Measurements from ENCODE around the gene POU3F4.

The POU3F4 gene

DNA sequence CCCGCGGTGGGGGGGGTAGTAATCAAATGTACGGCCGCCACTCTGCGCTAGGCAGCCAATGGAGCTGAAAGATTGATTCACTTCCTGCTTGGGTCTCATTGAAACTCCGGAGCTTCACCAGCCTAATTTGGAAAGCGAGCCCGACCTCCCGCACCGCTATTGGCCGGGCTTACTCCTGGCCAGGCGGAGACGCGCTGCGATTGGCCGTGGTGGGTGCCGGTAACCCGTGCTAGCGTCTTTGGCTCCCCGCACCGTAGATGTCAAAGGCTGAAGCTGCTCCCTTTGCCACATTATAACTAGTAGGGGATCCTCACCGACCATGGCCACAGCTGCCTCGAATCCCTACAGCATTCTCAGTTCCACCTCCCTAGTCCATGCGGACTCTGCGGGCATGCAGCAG, at the start of gene POU3F4:
Gene POU3F4 (plus strand): TSS at position 285 of the 400 bp plus-strand sequence. CDS start 35 bp downstream, at position 320.
- no peak for DNase-seq

DNA sequence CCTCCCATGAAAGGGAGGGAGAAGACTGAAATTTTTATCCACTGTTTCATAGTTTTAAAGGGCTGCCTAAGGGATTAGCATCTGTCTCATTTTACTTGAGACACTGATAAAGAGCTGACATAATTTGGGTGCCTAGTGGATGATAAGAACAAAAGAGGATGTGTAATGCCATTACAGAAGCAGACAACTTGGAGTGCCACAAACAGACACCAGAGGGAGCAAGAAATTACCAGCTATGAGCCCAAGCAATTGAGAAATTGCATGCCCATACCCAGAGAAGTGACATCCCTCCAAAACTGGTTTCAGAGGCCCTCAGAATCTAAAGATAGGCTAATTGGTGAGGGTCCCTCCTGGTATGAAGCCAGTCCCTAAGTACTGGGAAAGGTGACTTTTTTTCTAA, 38.5 kb upstream of the POU3F4 start:
- peak in 1 of 2 donors; percentile 5 for DNase-seq

- no peak for DNase-seq
These were observed 12.2 kb upstream of the POU3F4 start for GRCh38 chrX:83495898-83496297.

DNA sequence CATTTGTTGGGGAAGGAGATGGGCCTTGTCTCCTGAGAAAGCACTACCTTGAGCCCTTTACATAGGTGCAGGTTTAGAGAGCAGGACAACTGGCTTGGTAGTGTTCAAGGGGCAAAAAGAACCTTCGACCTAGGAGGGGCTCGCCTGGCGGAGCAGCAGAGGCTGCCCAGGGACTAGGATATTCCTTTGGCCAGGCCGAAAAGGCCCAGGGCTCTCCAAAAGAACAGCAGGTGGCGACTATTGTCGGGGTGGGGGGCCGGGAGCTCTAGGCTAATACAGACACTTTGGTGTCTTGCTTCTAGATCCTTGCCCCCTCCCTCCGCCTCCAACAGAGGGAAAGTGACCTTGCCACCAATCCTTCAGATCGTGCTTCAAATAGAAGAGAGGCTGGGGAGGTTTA, 7.1 kb upstream of the POU3F4 start:
- no peak for DNase-seq

GRCh38 chrX:83501530-83501929, 6.6 kb upstream of the POU3F4 start:
- no peak for DNase-seq

- no peak for DNase-seq
These were observed 3.2 kb upstream of the POU3F4 start for GRCh38 chrX:83504721-83505479.

DNA sequence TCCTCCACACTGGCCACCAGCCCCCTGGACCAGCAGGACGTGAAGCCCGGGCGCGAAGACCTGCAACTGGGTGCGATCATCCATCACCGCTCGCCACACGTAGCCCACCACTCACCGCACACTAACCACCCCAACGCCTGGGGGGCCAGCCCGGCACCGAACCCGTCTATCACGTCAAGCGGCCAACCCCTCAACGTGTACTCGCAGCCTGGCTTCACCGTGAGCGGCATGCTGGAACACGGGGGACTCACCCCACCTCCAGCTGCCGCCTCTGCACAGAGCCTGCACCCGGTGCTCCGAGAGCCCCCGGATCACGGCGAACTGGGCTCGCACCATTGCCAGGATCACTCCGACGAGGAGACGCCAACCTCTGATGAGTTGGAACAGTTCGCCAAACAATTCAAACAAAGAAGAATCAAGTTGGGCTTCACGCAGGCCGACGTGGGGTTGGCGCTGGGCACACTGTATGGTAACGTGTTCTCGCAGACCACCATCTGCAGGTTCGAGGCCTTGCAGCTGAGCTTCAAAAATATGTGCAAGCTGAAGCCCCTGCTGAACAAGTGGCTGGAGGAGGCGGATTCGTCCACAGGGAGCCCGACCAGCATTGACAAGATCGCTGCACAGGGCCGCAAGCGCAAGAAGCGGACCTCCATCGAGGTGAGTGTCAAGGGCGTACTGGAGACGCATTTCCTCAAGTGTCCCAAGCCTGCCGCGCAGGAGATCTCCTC, 600 bp downstream of the POU3F4 start:
- no peak for DNase-seq

GRCh38 chrX:83509254-83509801, 1.2 kb downstream of the POU3F4 start:
- DNase-seq: no peak

DNA sequence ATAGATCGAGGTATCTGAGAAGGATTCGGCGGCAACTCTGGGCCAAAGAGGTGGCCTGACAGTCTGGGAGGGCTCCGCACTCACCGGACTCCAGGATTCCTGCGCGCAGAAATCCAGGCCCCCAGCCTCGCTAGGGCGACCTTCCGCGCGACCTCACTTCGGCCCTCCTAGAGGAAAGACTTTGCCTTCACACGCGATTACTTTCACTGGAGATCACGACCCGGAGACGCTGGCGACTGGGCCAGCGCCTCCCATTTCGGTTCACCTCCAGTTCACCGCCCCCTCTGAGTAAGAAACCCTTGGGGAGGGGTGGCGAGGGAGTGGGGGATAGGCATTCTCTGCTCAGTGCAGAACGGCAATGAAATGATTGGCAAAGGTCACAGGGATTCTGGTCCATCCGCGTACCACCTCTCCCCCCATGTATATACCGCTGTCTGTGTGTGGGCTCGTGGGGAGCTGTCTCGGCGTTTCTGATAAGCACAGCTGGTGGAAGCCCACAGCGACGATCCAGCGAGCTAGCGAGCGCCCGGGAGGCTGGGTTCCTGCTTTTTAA, 2.5 kb downstream of the POU3F4 start:
- no peak for DNase-seq

DNA sequence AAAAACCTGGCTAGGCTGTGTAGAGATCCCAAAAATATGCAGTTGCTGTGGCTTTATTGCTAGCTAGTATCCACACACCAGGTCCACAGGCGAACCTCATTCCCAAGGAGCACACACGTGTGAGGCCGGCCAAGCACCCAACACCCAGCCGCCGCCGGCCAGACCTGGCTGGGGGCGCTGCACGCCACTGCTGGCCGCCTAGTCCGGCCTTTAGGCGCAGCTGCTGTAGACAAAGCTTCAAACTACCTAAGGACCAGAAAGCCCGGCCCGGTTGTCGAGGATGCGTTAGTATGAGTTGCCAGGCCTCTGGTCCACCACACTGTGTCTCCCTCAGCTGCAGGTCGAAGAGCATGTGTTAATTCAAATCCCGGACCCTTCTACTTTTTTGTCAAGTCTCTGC, 3.1 kb downstream of the POU3F4 start:
- no peak for DNase-seq

DNA sequence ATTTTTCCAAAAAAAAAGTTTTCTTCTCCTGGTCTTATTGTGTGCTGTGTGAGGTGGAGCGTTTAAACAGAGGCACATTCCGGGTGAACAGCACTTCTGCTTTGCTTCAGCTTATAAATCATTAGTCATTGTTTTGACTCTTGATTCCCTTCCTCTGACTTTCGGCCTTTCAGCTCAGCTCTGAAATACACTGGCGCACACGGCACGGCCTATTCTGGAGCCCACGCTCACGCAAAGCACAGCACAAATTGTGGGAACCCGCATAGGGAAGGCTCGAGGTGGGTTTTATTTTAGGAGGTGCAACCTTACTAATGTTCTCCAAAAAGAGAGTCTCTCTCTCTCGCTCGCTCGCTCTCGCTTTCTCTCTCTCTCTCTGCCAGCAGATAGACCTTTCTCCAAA, 4.0 kb downstream of the POU3F4 start:
- DNase-seq: no peak

- DNase-seq: no peak
These were observed 8.5 kb downstream of the POU3F4 start for GRCh38 chrX:83516597-83516996.

DNA sequence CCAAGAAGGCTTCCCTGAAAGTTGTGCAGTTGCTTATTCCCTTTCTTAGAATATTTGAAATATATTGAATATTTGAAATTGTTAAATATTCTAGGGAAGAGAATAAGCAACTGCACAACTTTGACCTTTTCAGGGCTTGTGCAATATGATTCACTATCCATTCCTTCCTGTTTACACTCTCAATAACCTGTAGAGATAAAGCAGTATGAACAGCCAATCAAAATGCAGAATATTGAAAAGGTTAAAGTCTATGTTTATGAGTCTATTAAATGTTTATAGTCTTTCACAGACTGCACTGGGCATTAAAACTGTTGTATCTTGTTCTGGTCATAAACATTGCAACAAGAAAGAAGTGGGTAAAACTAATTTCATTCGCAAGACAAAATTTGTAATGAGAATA, 13.8 kb downstream of the POU3F4 start:
- no peak for DNase-seq

DNA sequence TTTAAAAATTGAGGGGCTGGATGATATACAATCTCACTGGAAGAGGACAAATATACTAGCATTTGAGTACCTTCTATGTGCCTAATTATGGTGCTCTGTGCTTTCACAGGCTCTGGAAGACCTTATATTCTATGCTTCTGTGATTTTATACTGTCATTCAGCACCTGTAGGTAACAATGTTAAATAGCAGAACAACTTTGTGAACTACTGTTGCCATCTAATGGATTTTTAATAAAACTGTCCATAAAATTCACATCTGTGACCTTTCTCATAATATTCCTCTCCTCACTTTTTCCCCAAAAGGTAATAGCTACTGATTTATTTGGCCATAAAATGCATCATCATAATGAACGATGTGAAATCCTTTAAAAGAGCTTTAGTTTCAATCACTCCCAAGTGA, 21.9 kb downstream of the POU3F4 start:
- DNase-seq: no peak

DNA sequence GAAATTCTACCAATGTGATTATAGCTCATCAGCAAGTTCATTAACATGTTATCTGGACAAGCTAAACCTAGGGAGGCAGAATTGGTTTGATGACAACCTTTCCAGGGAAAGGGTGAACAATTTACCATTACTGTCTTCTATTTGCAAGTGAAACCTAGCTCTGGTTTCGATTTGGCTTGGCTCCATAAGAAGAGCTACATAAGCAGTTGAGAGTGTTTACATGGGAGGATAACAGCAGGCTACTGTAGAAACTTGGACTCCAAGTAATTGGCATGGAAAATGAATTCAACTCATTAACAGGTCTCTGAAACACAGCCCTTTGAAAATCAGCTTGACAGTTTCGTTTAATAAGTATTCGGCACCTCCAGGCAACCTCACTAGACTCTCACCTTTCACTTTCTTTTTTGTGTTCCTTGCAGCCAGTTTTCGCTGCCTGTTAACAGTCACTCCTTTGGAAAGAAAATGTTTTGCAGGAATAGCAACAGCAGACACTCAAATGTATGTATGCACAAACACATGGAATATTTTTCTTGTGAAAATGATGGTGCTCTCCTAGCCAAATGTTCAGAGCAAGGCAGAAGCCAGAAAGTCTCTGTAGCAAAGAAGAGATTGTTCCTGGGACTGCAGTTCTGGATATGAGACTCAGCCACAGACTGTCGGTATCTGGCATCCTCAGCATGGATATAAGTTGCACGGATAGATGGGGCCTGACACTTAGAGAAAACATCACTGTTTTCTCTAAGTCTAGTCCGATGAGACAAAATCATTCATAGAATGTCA, 27.5 kb downstream of the POU3F4 start:
- DNase-seq: no peak

Measured in inflammatory macrophage treated with lipopolysaccharide for 1 hour (primary cell).